GM21786 (cell line): ENCODE results near the gene OTX1.
"Not testable (repeated sequence)": the region's sequence is repeated elsewhere in the genome, so short reads cannot be mapped to it uniquely, and the experiment has no call there.

Experiments
- ATAC-seq: cut with Tn5 transposase; IDR thresholded peaks from one replicate; pipeline ENCODE4 v1.9.1; 2021; ENCODE audit not compliant: unreplicated experiment

Gene OTX1

GRCh38 chr2:63050334-63051041 lies at the start of gene OTX1:
TSS of gene OTX1 (plus strand) at chr2:63050830. CDS start at chr2:63052991, 2,161 bp downstream.
- ATAC-seq: peak; percentile 74

DNA sequence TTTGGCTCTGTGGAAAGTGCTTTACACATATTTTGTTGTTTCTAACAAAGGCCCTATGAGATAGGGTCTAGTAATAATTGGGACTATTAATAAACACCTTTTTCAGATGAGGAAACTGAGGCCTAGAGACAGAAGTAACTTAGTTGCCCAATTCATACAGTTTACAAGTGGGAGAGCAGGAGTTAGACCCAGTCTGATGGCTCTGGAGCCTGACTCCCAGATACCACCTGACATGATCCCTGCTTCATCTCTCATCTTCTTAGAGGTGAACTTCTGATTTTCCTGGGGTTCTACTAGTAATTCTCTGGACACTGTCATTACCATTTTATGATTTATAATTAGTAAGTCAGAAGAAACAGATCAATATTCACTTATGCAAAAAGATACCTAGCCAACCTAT lies 49.1 kb upstream of the OTX1 start:
- ATAC-seq: no peak

DNA sequence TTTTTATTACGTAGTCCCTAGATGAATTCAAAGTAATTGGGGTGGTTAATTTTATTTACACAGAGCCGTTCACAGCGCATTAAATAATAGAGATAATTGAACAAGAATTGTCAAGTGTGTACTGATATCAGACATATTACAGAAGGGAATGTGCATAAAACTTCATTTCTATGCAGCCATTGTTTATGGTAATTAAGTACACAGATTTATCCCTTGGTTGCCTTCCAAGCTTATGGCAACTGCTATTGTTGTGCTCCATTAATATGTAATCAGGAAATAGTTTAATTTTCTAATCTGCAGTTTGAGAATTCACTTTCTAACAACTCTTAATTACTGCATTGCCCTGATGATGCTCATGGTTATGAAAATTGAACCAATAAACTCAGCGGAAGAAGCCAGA lies 47.3 kb upstream of the OTX1 start:
- ATAC-seq: no peak

- no peak for ATAC-seq
Measured at GRCh38 chr2:63007813-63008458, 42.7 kb upstream of the OTX1 start.

DNA sequence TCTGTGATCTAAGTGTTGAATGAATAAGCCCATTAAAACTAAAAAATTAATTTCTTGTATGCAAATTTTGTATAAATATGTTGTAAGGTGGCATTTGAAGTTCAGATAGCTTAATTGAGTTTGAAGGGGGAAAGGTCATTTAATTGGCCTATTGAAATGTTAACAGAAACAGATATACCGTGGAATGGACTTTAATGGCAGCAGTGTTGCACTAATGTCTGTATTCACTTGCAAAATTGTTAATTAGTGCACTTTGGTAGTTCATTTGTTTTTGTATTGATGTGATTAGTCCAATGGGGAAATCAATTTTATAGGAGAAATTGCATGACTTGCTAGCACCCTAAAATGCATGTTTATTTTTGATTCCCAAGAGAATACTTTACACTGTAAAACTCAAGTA lies 41.8 kb upstream of the OTX1 start:
- no peak for ATAC-seq

GRCh38 chr2:63009490-63009889 lies 41.1 kb upstream of the OTX1 start:
- no peak for ATAC-seq

DNA sequence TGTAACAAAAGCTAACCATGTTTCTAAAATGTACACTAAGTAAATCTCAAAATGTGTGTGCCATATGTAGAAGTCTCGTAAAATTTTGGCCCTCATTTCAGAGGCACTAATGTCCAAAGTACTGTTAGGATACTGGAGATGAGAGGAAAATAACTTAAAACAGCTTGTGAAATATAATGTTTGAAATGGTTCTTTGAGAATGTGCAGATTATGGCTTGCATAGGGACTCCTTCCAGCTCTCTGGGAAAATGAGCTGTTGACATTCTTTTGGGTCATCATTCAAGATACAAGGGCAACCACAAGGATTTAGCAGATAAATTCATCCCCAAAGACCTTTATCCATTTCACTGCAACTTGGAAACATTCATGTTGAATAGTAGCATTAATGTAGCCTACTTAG lies 38.1 kb upstream of the OTX1 start:
- ATAC-seq: no peak

DNA sequence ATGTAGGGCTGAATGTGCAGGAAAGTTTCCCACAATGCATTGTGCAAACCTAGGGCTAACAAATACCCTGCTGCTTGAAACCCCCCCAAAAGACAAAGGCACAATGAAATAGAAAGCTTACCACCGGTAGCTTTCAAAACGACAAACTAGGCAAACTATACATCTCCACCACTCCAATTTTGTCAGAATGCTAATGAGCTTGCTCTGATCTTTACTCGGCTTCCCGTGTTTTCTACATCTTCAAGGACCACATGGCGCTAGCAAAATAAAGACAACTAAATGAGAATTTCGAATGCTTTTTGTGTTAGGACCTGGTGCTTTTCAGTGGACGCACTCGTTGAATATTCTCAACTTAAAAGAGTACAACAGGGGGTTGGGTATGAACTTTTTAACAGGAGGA lies 37.2 kb upstream of the OTX1 start:
- no peak for ATAC-seq

GRCh38 chr2:63015389-63015788 lies 35.2 kb upstream of the OTX1 start:
- no peak for ATAC-seq

GRCh38 chr2:63018439-63018838 lies 32.2 kb upstream of the OTX1 start:
- ATAC-seq: no peak

DNA sequence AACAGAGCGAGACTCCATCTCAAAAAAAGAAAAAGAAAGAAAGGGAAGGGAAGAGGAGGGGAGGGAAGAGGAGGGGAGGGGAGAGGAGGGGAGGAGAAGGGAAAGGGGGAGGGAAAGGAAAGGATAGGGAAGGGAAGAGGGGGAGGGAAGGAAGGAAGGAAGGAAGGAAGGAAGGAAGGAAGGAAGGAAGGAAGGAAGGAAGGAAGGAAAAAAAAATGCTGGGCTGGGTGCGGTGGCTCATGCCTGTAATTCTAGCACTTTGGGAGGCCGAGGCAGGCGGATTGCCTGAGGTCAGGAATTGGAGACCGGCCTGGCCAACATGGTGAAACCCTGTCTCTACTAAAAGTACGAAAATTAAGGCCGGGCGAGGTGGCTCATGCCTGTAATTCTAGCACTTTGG lies 30.9 kb upstream of the OTX1 start:
- ATAC-seq: not testable (repeated sequence)

GRCh38 chr2:63023444-63023843 lies 27.2 kb upstream of the OTX1 start:
- ATAC-seq: peak; percentile 43

- ATAC-seq: no peak
Measured at GRCh38 chr2:63027220-63027619, 23.4 kb upstream of the OTX1 start.

- ATAC-seq: no peak
Measured at GRCh38 chr2:63029058-63029457, 21.6 kb upstream of the OTX1 start.

GRCh38 chr2:63034526-63034925 lies 16.1 kb upstream of the OTX1 start:
- ATAC-seq: no peak

- ATAC-seq: no peak
Measured at GRCh38 chr2:63035169-63035568, 15.5 kb upstream of the OTX1 start.

DNA sequence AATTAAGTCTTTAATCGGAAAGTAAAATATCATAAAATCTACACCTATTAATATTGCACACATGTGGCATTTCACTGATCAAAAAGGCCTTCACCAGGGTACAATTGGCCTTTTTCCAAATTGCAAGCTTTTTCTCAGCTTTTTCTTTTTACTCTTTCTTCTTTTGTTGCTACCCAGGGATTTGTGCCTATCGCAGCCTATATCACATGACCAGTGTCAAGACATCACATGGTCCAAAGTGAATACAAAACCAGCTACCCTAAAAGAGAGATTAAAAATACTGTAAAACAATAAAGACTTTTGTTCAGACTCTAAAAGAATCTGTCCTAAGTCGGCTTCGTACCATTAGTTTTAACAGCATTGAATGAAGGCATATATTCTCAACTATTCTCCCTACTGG lies 15.0 kb upstream of the OTX1 start:
- ATAC-seq: no peak

DNA sequence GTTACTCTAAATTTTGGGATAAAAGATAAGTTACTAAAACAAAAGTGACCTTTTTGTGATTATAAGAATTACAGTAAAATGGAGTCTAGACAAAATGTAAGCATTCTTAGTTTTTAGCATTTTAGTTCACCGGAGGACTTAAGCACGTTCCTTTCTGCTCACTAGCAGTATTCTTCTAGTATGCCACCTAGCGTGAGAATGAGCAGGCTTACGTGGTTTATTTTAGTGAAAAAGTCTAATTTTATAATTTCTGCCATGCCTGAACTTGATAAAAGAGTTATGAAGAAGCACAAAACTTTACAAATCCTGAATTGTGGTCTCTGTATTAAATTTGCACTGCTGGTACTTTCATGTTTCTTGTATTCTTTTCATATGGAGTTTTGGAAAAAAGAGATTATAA lies 12.6 kb upstream of the OTX1 start:
- no peak for ATAC-seq

- ATAC-seq: no peak
Measured at GRCh38 chr2:63040586-63040985, 10.0 kb upstream of the OTX1 start.

GRCh38 chr2:63041592-63041991 lies 9.0 kb upstream of the OTX1 start:
- no peak for ATAC-seq

- no peak for ATAC-seq
Measured at GRCh38 chr2:63044362-63045327, 6.0 kb upstream of the OTX1 start.

DNA sequence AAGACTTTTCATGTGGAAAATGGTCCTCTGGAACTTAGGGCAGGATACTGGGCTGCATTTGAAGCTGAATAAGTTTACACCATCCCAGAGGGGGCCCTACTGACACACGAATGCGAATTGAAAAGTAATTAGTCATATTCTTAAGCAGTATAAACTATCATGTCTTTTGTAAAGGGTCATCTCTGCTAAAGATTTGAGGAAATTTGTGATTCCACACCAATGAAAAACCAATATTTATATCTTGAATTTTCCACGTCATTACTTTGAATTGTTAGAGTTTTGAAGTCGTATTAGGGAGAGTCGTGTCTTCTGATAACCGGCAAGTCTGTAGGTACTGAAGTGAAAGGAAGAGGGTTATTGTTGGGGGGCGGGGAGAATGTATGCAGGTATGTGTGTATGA lies 4.1 kb upstream of the OTX1 start:
- no peak for ATAC-seq
